Measurements from ENCODE around the gene OSBPL10.
"Not testable (repeated sequence)": the region's sequence is repeated elsewhere in the genome, so short reads cannot be mapped to it uniquely, and the experiment has no call there.

The OSBPL10 gene

GRCh38 chr3:31800436-31800835 is 180.6 kb downstream of the OSBPL10 start:
- no peak for DNase-seq

- no peak for DNase-seq
Observed at GRCh38 chr3:31798840-31799239, 182.2 kb downstream of the OSBPL10 start.

GRCh38 chr3:31793821-31794220 is 187.2 kb downstream of the OSBPL10 start:
- DNase-seq: no peak

GRCh38 chr3:31791090-31791430 is 190.0 kb downstream of the OSBPL10 start:
- no peak for DNase-seq

- DNase-seq: no peak
Observed at GRCh38 chr3:31790193-31791089, 190.6 kb downstream of the OSBPL10 start.

GRCh38 chr3:31789429-31789828 is 191.6 kb downstream of the OSBPL10 start:
- no peak for DNase-seq

- no peak for DNase-seq
Observed at GRCh38 chr3:31785734-31786133, 195.3 kb downstream of the OSBPL10 start.

GRCh38 chr3:31785286-31785685 is 195.8 kb downstream of the OSBPL10 start:
- DNase-seq: no peak

GRCh38 chr3:31783851-31784250 is 197.2 kb downstream of the OSBPL10 start:
- not testable (repeated sequence) for DNase-seq

GRCh38 chr3:31782306-31782705 is 198.8 kb downstream of the OSBPL10 start:
- not testable (repeated sequence) for DNase-seq

GRCh38 chr3:31779514-31779913 is 201.5 kb downstream of the OSBPL10 start:
- no peak for DNase-seq

GRCh38 chr3:31777887-31778286 is 203.2 kb downstream of the OSBPL10 start:
- no peak for DNase-seq

- DNase-seq: no peak
Observed at GRCh38 chr3:31777092-31777491, 204.0 kb downstream of the OSBPL10 start.

- DNase-seq: no peak
Observed at GRCh38 chr3:31776016-31776415, 205.0 kb downstream of the OSBPL10 start.

- no peak for DNase-seq
Observed at GRCh38 chr3:31775383-31775782, 205.7 kb downstream of the OSBPL10 start.

GRCh38 chr3:31772758-31773473 is 208.1 kb downstream of the OSBPL10 start:
- DNase-seq: no peak

GRCh38 chr3:31772272-31772671 is 208.8 kb downstream of the OSBPL10 start:
- peak; percentile 38 for DNase-seq

- no peak for DNase-seq
Observed at GRCh38 chr3:31770822-31771326, 210.2 kb downstream of the OSBPL10 start.

- DNase-seq: peak; percentile 64
Observed at GRCh38 chr3:31768479-31769125, 212.5 kb downstream of the OSBPL10 start.

- DNase-seq: no peak
Observed at GRCh38 chr3:31767920-31768319, 213.1 kb downstream of the OSBPL10 start.

GRCh38 chr3:31766669-31767068 is 214.4 kb downstream of the OSBPL10 start:
- DNase-seq: no peak

GRCh38 chr3:31765871-31766270 is 215.2 kb downstream of the OSBPL10 start:
- no peak for DNase-seq

GRCh38 chr3:31763731-31764130 is 217.3 kb downstream of the OSBPL10 start:
- no peak for DNase-seq

Measured in stimulated activated CD8-positive, alpha-beta memory T cell treated with anti-CD3 and anti-CD28 coated beads, Interleukin-4, amount 100 ng/mL, for 48 hours (primary cell).